ENCODE results near the gene TPK1. TPM values are rescaled to one million over a fixed set of nuclear protein-coding genes. Genes with fewer than 3 reads are reported as not detected.

The TPK1 gene
- total and polyA plus RNA-seq, 2 of the 8 experiments (the other 6 are each of a cell fraction or from before 2014, with no cell fraction given) = 1.9 to 2.7 TPM

GRCh38 chr7:144784441-144784840, 51.4 kb downstream of the TPK1 start (continued):
- TF ChIP-seq NANOG (IDR thresholded peaks at IDR 0.05; ENCODE audit: insufficient read depth, low read depth, low read length, poor library complexity, severe bottlenecking) = no peak

Data from H1 (cell line).